Neural progenitor cell (in vitro differentiated cells): Measurements from ENCODE around the gene SMG9. TPM values are rescaled to one million over a fixed set of nuclear protein-coding genes. Genes with fewer than 3 reads are reported as not detected.
A peak's percentile ranks its signal among the peaks of the same experiment; 100 is the strongest.

Experiments
- DNase-seq: peaks from one replicate; pipeline ENCODE4 v3.0.0-alpha.2; 2016; ENCODE audit warnings: low spot score
- H2AFZ ChIP-seq: fragments of 200-600 bp; sonication (generic); replicated peaks from 2 replicates; pipeline ENCODE4 v1.6.1; 2016; ENCODE audit warnings: antibody characterized with exemption
- H3F3A ChIP-seq: fragments of 200-600 bp; sonication (generic); 2 replicates; pipeline ENCODE4 v1.6.1; 2016; ENCODE audit warnings: antibody characterized with exemption, low read depth
- H3K27ac ChIP-seq: fragments of 200-600 bp; sonication (generic); 2 replicates; pipeline ENCODE4 v1.5.1; 2016; ENCODE audit warnings: mild to moderate bottlenecking
- H3K27me3 ChIP-seq: fragments of 200-600 bp; sonication (generic); 2 replicates; pipeline ENCODE4 v1.6.1; 2016; ENCODE audit warnings: mild to moderate bottlenecking, moderate library complexity
- H3K36me3 ChIP-seq: fragments of 200-600 bp; sonication (generic); 2 replicates; pipeline ENCODE4 v1.5.1; 2016
- H3K4me1 ChIP-seq: fragments of 200-600 bp; sonication (generic); 2 replicates; pipeline ENCODE4 v1.6.1; 2016; ENCODE audit warnings: mixed run types
- H3K4me2 ChIP-seq: fragments of 200-600 bp; sonication (generic); 2 replicates; pipeline ENCODE4 v1.6.1; 2016
- H3K4me3 ChIP-seq: fragments of 200-600 bp; sonication (generic); 2 replicates; pipeline ENCODE4 v1.5.1; 2016
- H3K79me2 ChIP-seq: fragments of 200-600 bp; sonication (generic); 2 replicates; pipeline ENCODE4 v1.6.1; 2016; ENCODE audit warnings: low read depth
- H3K9ac ChIP-seq: fragments of 200-600 bp; sonication (generic); 2 replicates; pipeline ENCODE4 v1.6.1; 2016
- H3K9me3 ChIP-seq: fragments of 200-600 bp; sonication (generic); 2 replicates; pipeline ENCODE4 v1.5.1; 2016; ENCODE audit warnings: low read depth
- H4K20me1 ChIP-seq: fragments of 200-600 bp; sonication (generic); 2 replicates; pipeline ENCODE4 v1.6.1; 2016; ENCODE audit warnings: low read depth
- H3K27ac Mint-ChIP-seq: 3 replicates; pipeline ENCODE4 v1.8.0; 2021; ENCODE audit warnings: mixed read lengths
- H3K27me3 Mint-ChIP-seq: 2 replicates; pipeline ENCODE4 v1.8.0; 2022; ENCODE audit warnings: low read depth, mild to moderate bottlenecking, inconsistent platforms, moderate library complexity, mixed read lengths; ENCODE audit not compliant: insufficient read depth
- H3K36me3 Mint-ChIP-seq: 3 replicates; pipeline ENCODE4 v1.8.0; 2021; ENCODE audit warnings: mixed read lengths
- H3K4me1 Mint-ChIP-seq: 3 replicates; pipeline ENCODE4 v1.8.0; 2021; ENCODE audit warnings: mixed read lengths
- H3K4me3 Mint-ChIP-seq: 3 replicates; pipeline ENCODE4 v1.8.0; 2021; ENCODE audit warnings: mild to moderate bottlenecking, moderate library complexity, mixed read lengths
- H3K9me3 Mint-ChIP-seq: 3 replicates; pipeline ENCODE4 v1.8.0; 2020; ENCODE audit warnings: mixed read lengths
- CTCF ChIP-seq: fragments of 200-600 bp; sonication (generic); IDR thresholded peaks from 2 replicates; pipeline ENCODE4 v1.5.1; 2017; ENCODE audit warnings: antibody characterized with exemption, mild to moderate bottlenecking
- EZH2 ChIP-seq: fragments of 200-600 bp; sonication (generic); IDR thresholded peaks from 2 replicates; pipeline ENCODE4 v1.6.1; 2017; ENCODE audit warnings: antibody characterized with exemption, mild to moderate bottlenecking, moderate library complexity
- EZH2phosphoT487 ChIP-seq: fragments of 200-600 bp; sonication (generic); IDR thresholded peaks from 2 replicates; pipeline ENCODE4 v1.6.1; 2017; ENCODE audit warnings: antibody characterized with exemption
- total RNA-seq: library from RNA; depleted of rRNA; stranded (reverse); fragments of >200 nt; gene quantifications from 2 replicates; pipeline ENCODE4 v1.2.3, GENCODE V29; 2015; ENCODE audit warnings: low replicate concordance

SMG9 gene
- total RNA-seq, 1 donor from 2014 or later = 33.4 TPM

GRCh38 chr19:43708716-43709115 is 46.0 kb downstream of the SMG9 start:
- Mint-ChIP-seq H3K36me3 (no peaks in the 10 kb centered on the region), H3K27ac (no peak overlapping the region), H3K4me1 (no peaks in the 10 kb centered on the region), H3K27me3 (no peaks in the 10 kb centered on the region), H3K9me3 (peaks cover 6% of the 10 kb centered on the region), H3K4me3 (no peak overlapping the region)
- DNase-seq = no peak
- no peaks in the 10 kb centered on the region for H3K4me1 ChIP-seq
- TF ChIP-seq EZH2phosphoT487 = no peak
- no peak for TF ChIP-seq EZH2
- TF ChIP-seq CTCF = no peak
- no peaks in the 10 kb centered on the region for H3F3A ChIP-seq
- H3K27ac ChIP-seq = no peak overlapping the region
- H3K27me3 ChIP-seq = no peaks in the 10 kb centered on the region
- no peak overlapping the region for H3K4me2 ChIP-seq
- no peaks in the 10 kb centered on the region for H3K36me3 ChIP-seq
- H4K20me1 ChIP-seq = no peaks in the 10 kb centered on the region
- no peak overlapping the region for H2AFZ ChIP-seq
- H3K9me3 ChIP-seq = no peaks in the 10 kb centered on the region
- H3K79me2 ChIP-seq = no peaks in the 10 kb centered on the region
- no peak overlapping the region for H3K4me3 ChIP-seq
- H3K9ac ChIP-seq = no peak overlapping the region

GRCh38 chr19:43707158-43707712 is 47.5 kb downstream of the SMG9 start:
- Mint-ChIP-seq H3K36me3 (no peaks in the 10 kb centered on the region), H3K4me1 (peaks cover 7% of the 10 kb centered on the region), H3K4me3 (no peak overlapping the region), H3K27ac (peak overlapping the region; percentile 64), H3K27me3 (no peaks in the 10 kb centered on the region), H3K9me3 (peaks cover 6% of the 10 kb centered on the region)
- no peak for DNase-seq
- no peaks in the 10 kb centered on the region for H3K27me3 ChIP-seq
- H3K4me2 ChIP-seq = no peak overlapping the region
- H3K27ac ChIP-seq = no peak overlapping the region
- H3K4me1 ChIP-seq = no peaks in the 10 kb centered on the region
- no peak overlapping the region for H2AFZ ChIP-seq
- H3K79me2 ChIP-seq = no peaks in the 10 kb centered on the region
- no peaks in the 10 kb centered on the region for H3K9me3 ChIP-seq
- H3K36me3 ChIP-seq = no peaks in the 10 kb centered on the region
- H3F3A ChIP-seq = no peaks in the 10 kb centered on the region
- no peaks in the 10 kb centered on the region for H4K20me1 ChIP-seq
- TF ChIP-seq EZH2 (no peak), CTCF (no peak), EZH2phosphoT487 (no peak)
- no peak overlapping the region for H3K4me3 ChIP-seq
- no peak overlapping the region for H3K9ac ChIP-seq

GRCh38 chr19:43705729-43706128 is 49.0 kb downstream of the SMG9 start:
- no peak overlapping the region for H3K27ac Mint-ChIP-seq
- no peaks in the 10 kb centered on the region for H3K36me3 Mint-ChIP-seq
- no peak overlapping the region for H3K4me3 Mint-ChIP-seq
- H3K9me3 ChIP-seq = no peaks in the 10 kb centered on the region
- H3K27me3 Mint-ChIP-seq = peaks cover 3% of the 10 kb centered on the region
- H3K27ac ChIP-seq = no peak overlapping the region
- no peak overlapping the region for H3K4me2 ChIP-seq
- H3K9ac ChIP-seq = no peak overlapping the region
- DNase-seq = no peak
- no peaks in the 10 kb centered on the region for H3K4me1 ChIP-seq
- peaks cover 14% of the 10 kb centered on the region for H3K4me1 Mint-ChIP-seq
- H4K20me1 ChIP-seq = no peaks in the 10 kb centered on the region
- no peaks in the 10 kb centered on the region for H3K36me3 ChIP-seq
- no peak overlapping the region for H3K4me3 ChIP-seq
- H2AFZ ChIP-seq = no peak overlapping the region
- no peaks in the 10 kb centered on the region for H3K27me3 ChIP-seq
- peaks cover 6% of the 10 kb centered on the region for H3K9me3 Mint-ChIP-seq
- TF ChIP-seq CTCF (no peak), EZH2phosphoT487 (no peak), EZH2 (no peak)
- H3K79me2 ChIP-seq = no peaks in the 10 kb centered on the region
- no peaks in the 10 kb centered on the region for H3F3A ChIP-seq
